SK-N-SH (cell line): ENCODE results near the gene MRPS22. TPM values are rescaled to one million over a fixed set of nuclear protein-coding genes. Genes with fewer than 3 reads are reported as not detected.

Source experiments
- CTCF ChIA-PET: fragments of 300-600, 350-600 bp; formaldehyde crosslinking; extraction: SDS; loops from one replicate; lab custom pipeline; 2021; lab: Yijun Ruan, JAX
- POLR2A ChIA-PET: fragments of 350-600 bp; sonication (Branson Sonifier 250); formaldehyde crosslinking; extraction: SDS; loops from one replicate; lab custom pipeline; 2020; ENCODE audit warnings: antibody characterized with exemption, inconsistent platforms; lab: Yijun Ruan, JAX
- DNase-seq: peaks from one replicate; pipeline ENCODE4 v3.0.0; 2012
- H2AFZ ChIP-seq: fragments of 200-600 bp; sonication (generic); 2 replicates; pipeline ENCODE4 v1.8.1; 2016; ENCODE audit warnings: antibody characterized with exemption, mild to moderate bottlenecking, low read depth
- H3F3A ChIP-seq: fragments of 200-600 bp; sonication (generic); replicated peaks from 2 replicates; pipeline ENCODE3; 2016; ENCODE audit warnings: antibody characterized with exemption, mild to moderate bottlenecking; ENCODE audit not compliant: insufficient read depth
- H3K27ac ChIP-seq, 2 experiments: fragments of 200-500 bp in 1 of 2; fragments of 200-600 bp in 1 of 2; sonication (Bioruptor generic) in 1 of 2; sonication (generic), shearing (Covaris generic) in 1 of 2; 2 replicates each; pipeline versions ENCODE4 v1.5.1 to v1.6.1; 2014 to 2016; ENCODE audit warnings: low read depth in 2 of 2, inconsistent platforms in 1 of 2, low read length in 1 of 2, mild to moderate bottlenecking in 1 of 2, mixed read lengths in 1 of 2
- H3K27me3 ChIP-seq: fragments of 200-600 bp; sonication (generic), shearing (Covaris generic); 2 replicates; pipeline ENCODE4 v1.6.1; 2016; ENCODE audit warnings: mixed run types; ENCODE audit not compliant: insufficient read depth
- H3K36me3 ChIP-seq, 2 experiments: fragments of 200-500 bp in 1 of 2; fragments of 200-600 bp in 1 of 2; sonication (Bioruptor generic) in 1 of 2; sonication (generic) in 1 of 2; replicated peaks in 1 of 2; 2 replicates each; pipeline versions ENCODE3 to v1.5.1; 2014 to 2016; ENCODE audit warnings: low read length in 1 of 2, mild to moderate bottlenecking in 1 of 2; ENCODE audit not compliant: insufficient read depth in 2 of 2, control insufficient read depth in 1 of 2
- H3K4me1 ChIP-seq, 2 experiments: fragments of 200-500 bp in 1 of 2; fragments of 200-600 bp in 1 of 2; sonication (Bioruptor generic) in 1 of 2; sonication (generic), shearing (Covaris generic) in 1 of 2; 2 replicates each; pipeline versions ENCODE4 v1.5.1 to v1.6.1; 2014 to 2016; ENCODE audit warnings: low read depth in 1 of 2, low read length in 1 of 2, mixed run types in 1 of 2; ENCODE audit not compliant: insufficient read depth in 2 of 2, control insufficient read depth in 1 of 2
- H3K4me2 ChIP-seq: fragments of 200-600 bp; sonication (generic), shearing (Covaris generic); 2 replicates; pipeline ENCODE4 v1.6.1; 2017; ENCODE audit warnings: mixed run types
- H3K4me3 ChIP-seq, 2 experiments: fragments of 200-500 bp in 1 of 2; fragments of 200-600 bp in 1 of 2; sonication (Bioruptor generic) in 1 of 2; sonication (generic), shearing (Covaris generic) in 1 of 2; 2 replicates each; pipeline versions ENCODE4 v1.5.1 to v1.8.1; 2014 to 2016; ENCODE audit warnings: low read depth in 2 of 2, inconsistent platforms in 1 of 2, low read length in 1 of 2, mild to moderate bottlenecking in 1 of 2, mixed read lengths in 1 of 2, moderate library complexity in 1 of 2
- H3K79me2 ChIP-seq: fragments of 200-600 bp; sonication (generic); 2 replicates; pipeline ENCODE4 v1.8.1; 2017; ENCODE audit warnings: mild to moderate bottlenecking; ENCODE audit not compliant: insufficient read depth
- H3K9ac ChIP-seq: fragments of 200-600 bp; sonication (generic); 2 replicates; pipeline ENCODE4 v1.6.1; 2017; ENCODE audit warnings: mixed run types
- H3K9me2 ChIP-seq: fragments of 200-600 bp; sonication (generic); 2 replicates; pipeline ENCODE4 v1.6.1; 2017; ENCODE audit warnings: mixed run types
- H3K9me3 ChIP-seq: fragments of 200-600 bp; sonication (generic); 2 replicates; pipeline ENCODE4 v1.6.1; 2017; ENCODE audit warnings: mixed run types, mild to moderate bottlenecking, moderate library complexity
- H4K20me1 ChIP-seq: fragments of 200-600 bp; sonication (generic); 2 replicates; pipeline ENCODE4 v1.6.1; 2017; ENCODE audit warnings: mild to moderate bottlenecking, mixed run types; ENCODE audit not compliant: insufficient read depth
- CHD2 ChIP-seq: fragments of 150-350 bp; IDR thresholded peaks from 2 replicates; pipeline ENCODE4 v1.6.1; 2018; ENCODE audit warnings: low read length; ENCODE audit not compliant: partially characterized antibody
- CTCF ChIP-seq: fragments of 200-600 bp; sonication (generic); IDR thresholded peaks from 2 replicates; pipeline ENCODE4 v1.6.1; 2017; ENCODE audit warnings: antibody characterized with exemption, mild to moderate bottlenecking, moderate library complexity
- EP300 ChIP-seq, 2 experiments: IDR thresholded peaks; 2 replicates each; pipeline versions ENCODE4 v1.4.0 to v1.6.1; 2012; ENCODE audit warnings: borderline replicate concordance in 1 of 2, low read depth in 1 of 2, low read length in 1 of 2
- FOSL2 ChIP-seq: IDR thresholded peaks from 2 replicates; pipeline ENCODE4 v1.4.0; 2012; ENCODE audit warnings: low read depth, mild to moderate bottlenecking, moderate library complexity, borderline replicate concordance
- FOXJ3 ChIP-seq: sonication (generic); formaldehyde crosslinking; IDR thresholded peaks from 2 replicates; pipeline ENCODE4 v1.5.1; 2020; ENCODE audit warnings: mild to moderate bottlenecking, missing genetic modification reagents
- FOXM1 ChIP-seq: IDR thresholded peaks from 2 replicates; pipeline ENCODE4 v1.4.0; 2012; ENCODE audit warnings: low read depth, mild to moderate bottlenecking
- GATA2 ChIP-seq: sonication (generic); formaldehyde crosslinking; IDR thresholded peaks from 2 replicates; pipeline ENCODE4 v1.5.0; 2020; ENCODE audit warnings: mild to moderate bottlenecking, missing genetic modification reagents
- JUND ChIP-seq: IDR thresholded peaks from 2 replicates; pipeline ENCODE4 v1.4.0; 2012
- MAX ChIP-seq: IDR thresholded peaks from 2 replicates; pipeline ENCODE4 v1.4.0; 2012; ENCODE audit warnings: low read depth
- MEF2A ChIP-seq: IDR thresholded peaks from 2 replicates; pipeline ENCODE4 v1.4.0; 2012; ENCODE audit warnings: low read depth, borderline replicate concordance
- MXI1 ChIP-seq: IDR thresholded peaks from 2 replicates; pipeline ENCODE4 v1.6.1; 2012; ENCODE audit warnings: mild to moderate bottlenecking, low read depth, low read length, improper control_type of control experiment
- NFIC ChIP-seq: IDR thresholded peaks from 2 replicates; pipeline ENCODE4 v1.4.0; 2012; ENCODE audit warnings: borderline replicate concordance
- NRF1 ChIP-seq: IDR thresholded peaks from 2 replicates; pipeline ENCODE4 v1.6.1; 2012; ENCODE audit warnings: low read depth, mild to moderate bottlenecking, low read length
- PBX3 ChIP-seq: IDR thresholded peaks from 2 replicates; pipeline ENCODE4; 2012
- RAD21 ChIP-seq: IDR thresholded peaks from 2 replicates; pipeline ENCODE4 v1.6.1; 2012; ENCODE audit warnings: mild to moderate bottlenecking, low read length
- RCOR1 ChIP-seq: fragments of 150-350 bp; IDR thresholded peaks from 2 replicates; pipeline ENCODE4 v1.6.1; 2017; ENCODE audit warnings: antibody characterized with exemption, low read length
- TAF1 ChIP-seq: IDR thresholded peaks from 2 replicates; pipeline ENCODE4 v1.6.1; 2012; ENCODE audit warnings: low read depth, mild to moderate bottlenecking, low read length, moderate library complexity, borderline replicate concordance
- TEAD4 ChIP-seq: IDR thresholded peaks from 2 replicates; pipeline ENCODE4 v1.4.0; 2012; ENCODE audit warnings: mild to moderate bottlenecking, borderline replicate concordance; ENCODE audit not compliant: insufficient read depth
- USF1 ChIP-seq: IDR thresholded peaks from 2 replicates; pipeline ENCODE4 v1.4.0; 2012; ENCODE audit warnings: low read depth, borderline replicate concordance
- YY1 ChIP-seq: IDR thresholded peaks from 2 replicates; pipeline ENCODE4 v1.4.0; 2012; ENCODE audit warnings: low read depth, mild to moderate bottlenecking
- WGBS: methylation state at CpG from one replicate; pipeline ENCODE4 v1.1.6; 2017; ENCODE audit warnings: low lambda C conversion rate; 5-methylcytosine and 5-hydroxymethylcytosine counted together
- polyA plus RNA-seq, 3 experiments: library from polyadenylated mRNA; depleted of rRNA; stranded (reverse); fragments of >200 nt; gene quantifications; 2 replicates each; pipeline ENCODE4 v1.2.3, GENCODE V29; 2012

The MRPS22 gene
- polyA plus RNA-seq, 1 of the 3 experiments (the other 2 are of a cell fraction) = 50.6 TPM

GRCh38 chr3:139324456-139324855 lies 19.4 kb upstream of the MRPS22 start:
- 33% methylated on average over 5 of the region's 5 CpGs for WGBS
- Histone ChIP-seq H3K4me2 (no peak overlapping the region), H3K36me3 (no peaks in the 10 kb centered on the region)
- TF ChIP-seq FOXM1 = no peak
- no peak for TF ChIP-seq YY1
- no peak for TF ChIP-seq GATA2 (CRISPR knock-in tag)
- no peak for TF ChIP-seq FOSL2
- TF ChIP-seq NRF1 = no peak
- no peak for TF ChIP-seq MXI1
- no peak for TF ChIP-seq USF1
- no peak for TF ChIP-seq TAF1
- TF ChIP-seq CHD2 = no peak
- no peak for TF ChIP-seq MEF2A
- no peak for TF ChIP-seq JUND
- TF ChIP-seq EP300 (IDR thresholded peaks at IDR 0.05; ENCODE audit: borderline replicate concordance in 1 of 2, low read depth in 1 of 2, low read length in 1 of 2) = no peak
- no peak for TF ChIP-seq RCOR1
- no peak for TF ChIP-seq MAX
- TF ChIP-seq RAD21 = no peak
- no peak for TF ChIP-seq CTCF
- no peak for TF ChIP-seq NFIC
- no peak for TF ChIP-seq PBX3
- TF ChIP-seq TEAD4 = no peak
- no peak for TF ChIP-seq FOXJ3 (CRISPR knock-in tag)
- TF ChIP-seq, all 33 proteins: peak for 0
- Histone ChIP-seq H3K9ac (no peak overlapping the region), H3K27ac (no peak overlapping the region), H3K4me3 (no peak overlapping the region), H3F3A (no peaks in the 10 kb centered on the region), H3K9me2 (no peaks in the 10 kb centered on the region), H3K79me2 (no peaks in the 10 kb centered on the region), H2AFZ (no peak overlapping the region), H3K4me1 (peaks cover 0 to 5% of the 10 kb centered on the region in 2 experiments; a peak in 1 of 4 replicates), H3K9me3 (no peaks in the 10 kb centered on the region), H3K27me3 (no peaks in the 10 kb centered on the region), H4K20me1 (no peaks in the 10 kb centered on the region)
- ChIA-PET POLR2A (no interaction called here), CTCF (interaction anchor here (3.8 kb wide), 1 partner anchor 212 kb away, joined by 40 read pairs; no protein-coding TSS in a partner anchor)
- DNase-seq = no peak
